DOHH2 (cell line): ENCODE results near the gene SPG7.
"Not testable (repeated sequence)": the region's sequence is repeated elsewhere in the genome, so short reads cannot be mapped to it uniquely, and the experiment has no call there.

ENCODE experiments used
- H3F3A ChIP-seq: fragments of 200-600 bp; sonication (generic), shearing (Covaris generic); 2 replicates; pipeline ENCODE4 v1.6.0; 2016; ENCODE audit warnings: antibody characterized with exemption, mild to moderate bottlenecking; ENCODE audit not compliant: control insufficient read depth, insufficient read depth
- H3K27ac ChIP-seq: fragments of 200-600 bp; sonication (generic); 2 replicates; pipeline ENCODE4 v1.5.1; 2014; ENCODE audit warnings: low read depth, mild to moderate bottlenecking, low read length, moderate library complexity
- H3K27me3 ChIP-seq: fragments of 200-600 bp; sonication (generic); 2 replicates; pipeline ENCODE4 v1.6.1; 2014; ENCODE audit warnings: mild to moderate bottlenecking, low read length, mixed read lengths; ENCODE audit not compliant: control insufficient read depth
- H3K36me3 ChIP-seq: fragments of 200-600 bp; sonication (generic); 2 replicates; pipeline ENCODE4 v1.6.1; 2014; ENCODE audit warnings: mild to moderate bottlenecking, low read length, moderate library complexity, mixed read lengths; ENCODE audit not compliant: control insufficient read depth
- H3K4me1 ChIP-seq: fragments of 200-600 bp; sonication (generic); 2 replicates; pipeline ENCODE4 v1.6.1; 2014; ENCODE audit warnings: mild to moderate bottlenecking, low read length, mixed read lengths; ENCODE audit not compliant: control insufficient read depth
- H3K4me2 ChIP-seq: fragments of 200-600 bp; sonication (generic); 2 replicates; pipeline ENCODE4 v1.6.0; 2014; ENCODE audit warnings: mild to moderate bottlenecking, low read length, moderate library complexity
- H3K4me3 ChIP-seq: fragments of 200-600 bp; sonication (generic); 2 replicates; pipeline ENCODE4 v1.5.1; 2014; ENCODE audit warnings: mild to moderate bottlenecking, low read length, mixed read lengths
- H3K79me2 ChIP-seq: fragments of 200-600 bp; sonication (generic); 2 replicates; pipeline ENCODE4 v1.6.1; 2014; ENCODE audit warnings: mild to moderate bottlenecking, low read length, mixed read lengths; ENCODE audit not compliant: control insufficient read depth
- H3K9me2 ChIP-seq: fragments of 200-600 bp; sonication (generic); replicated peaks from 2 replicates; pipeline ENCODE4 v1.6.1; 2014; ENCODE audit warnings: mild to moderate bottlenecking, low read length, mixed read lengths; ENCODE audit not compliant: control insufficient read depth
- H3K9me3 ChIP-seq: fragments of 200-600 bp; sonication (generic); 2 replicates; pipeline ENCODE4 v1.6.1; 2014; ENCODE audit warnings: antibody characterized with exemption, low read length, mixed read lengths; ENCODE audit not compliant: control insufficient read depth, insufficient read depth
- H4K20me1 ChIP-seq: fragments of 200-600 bp; sonication (generic); 2 replicates; pipeline ENCODE4 v1.6.0; 2014; ENCODE audit warnings: low read depth, mild to moderate bottlenecking, antibody characterized with exemption, low read length, moderate library complexity; ENCODE audit not compliant: control insufficient read depth, insufficient read depth
- CTCF ChIP-seq: fragments of 200-600 bp; sonication (generic); IDR thresholded peaks from one replicate; pipeline ENCODE4 v1.5.1; 2014; ENCODE audit warnings: antibody characterized with exemption, mild to moderate bottlenecking, low read depth, low read length; ENCODE audit not compliant: poor library complexity, severe bottlenecking
- EZH2phosphoT487 ChIP-seq: fragments of 200-600 bp; sonication (generic); IDR thresholded peaks from 2 replicates; pipeline ENCODE4 v1.6.1; 2017; ENCODE audit warnings: borderline replicate concordance, mild to moderate bottlenecking, antibody characterized with exemption, low read length, moderate library complexity, mixed read lengths

Gene SPG7

DNA sequence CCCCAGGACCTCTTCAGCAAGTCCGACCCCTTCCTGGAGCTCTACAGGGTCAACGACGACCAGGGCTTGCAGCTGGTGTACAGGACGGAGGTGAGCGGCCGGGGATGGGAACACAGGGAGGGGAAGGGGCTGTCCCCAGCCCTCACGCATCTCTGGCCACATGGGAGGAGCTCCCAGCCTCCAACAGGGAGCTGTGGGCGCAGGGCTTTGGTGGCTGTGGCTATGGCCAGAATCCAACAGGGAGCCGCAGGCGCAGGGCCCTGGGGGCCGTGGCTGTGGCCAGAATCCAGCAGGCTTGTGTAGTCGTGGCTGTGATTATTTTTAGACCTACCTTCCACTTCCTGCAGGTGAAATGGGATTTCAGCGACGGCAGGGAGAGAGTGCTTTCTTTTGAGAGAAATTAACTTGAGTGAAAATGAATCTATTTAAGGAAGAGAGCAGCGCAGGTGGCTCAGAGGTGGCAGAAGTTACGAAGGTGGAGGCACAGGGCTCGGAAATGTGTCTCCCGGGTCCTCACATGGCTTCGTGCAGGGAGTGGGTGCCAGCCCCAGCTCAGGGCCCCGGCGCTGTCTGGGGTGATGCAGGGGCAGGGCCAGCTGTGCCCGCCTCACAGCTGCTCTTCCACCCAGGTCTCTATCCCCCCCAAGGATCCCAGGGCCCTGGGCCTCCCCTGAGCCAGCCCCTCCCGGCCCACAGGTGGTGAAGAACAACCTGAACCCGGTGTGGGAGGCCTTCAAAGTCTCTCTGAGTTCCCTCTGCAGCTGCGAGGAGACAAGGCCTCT lies 76.8 kb downstream of the SPG7 start:
- H3K4me3 ChIP-seq: no peak overlapping the region
- no peaks in the 10 kb centered on the region for H3K9me2 ChIP-seq
- no peaks in the 10 kb centered on the region for H3K27me3 ChIP-seq
- H3K4me2 ChIP-seq: no peak overlapping the region
- no peaks in the 10 kb centered on the region for H3K79me2 ChIP-seq
- H3K36me3 ChIP-seq: no peaks in the 10 kb centered on the region
- H3K9me3 ChIP-seq: peaks cover 29% of the 10 kb centered on the region; the same call in 1 of the 2 replicates
- H3K4me1 ChIP-seq: no peaks in the 10 kb centered on the region
- no peak for TF ChIP-seq EZH2phosphoT487
- no peak for TF ChIP-seq CTCF
- no peaks in the 10 kb centered on the region for H4K20me1 ChIP-seq
- peaks cover 6% of the 10 kb centered on the region; the same call in 1 of the 2 replicates for H3F3A ChIP-seq
- H3K27ac ChIP-seq: no peak overlapping the region

DNA sequence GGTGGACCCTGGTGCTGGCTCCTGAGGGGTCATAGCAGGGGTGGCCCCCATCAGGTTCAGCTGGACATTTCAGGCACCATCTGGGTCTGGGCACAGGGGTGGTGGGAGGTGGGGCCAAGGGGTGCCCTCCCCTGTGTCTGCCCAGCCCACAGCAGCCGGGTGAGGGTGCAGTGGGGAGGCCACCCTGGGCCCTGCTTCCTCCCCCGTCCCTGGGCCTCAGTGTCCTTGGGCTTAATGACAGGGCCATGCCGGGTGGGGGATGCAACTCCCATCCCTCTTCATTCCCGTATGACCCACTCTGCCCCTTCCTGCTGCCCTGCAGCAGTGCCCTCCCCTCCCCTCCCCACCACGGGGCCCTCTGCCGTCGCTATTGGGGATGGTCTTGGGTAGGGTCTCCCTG lies 78.0 kb downstream of the SPG7 start:
- TF ChIP-seq EZH2phosphoT487: no peak
- no peak for TF ChIP-seq CTCF
- H3K36me3 ChIP-seq: no peaks in the 10 kb centered on the region
- H3F3A ChIP-seq: peaks cover 3% of the 10 kb centered on the region; the same call in 1 of the 2 replicates
- H3K9me3 ChIP-seq: peaks cover 21% of the 10 kb centered on the region; the same call in 1 of the 2 replicates
- no peaks in the 10 kb centered on the region for H3K27me3 ChIP-seq
- H3K4me3 ChIP-seq: no peak overlapping the region
- H3K79me2 ChIP-seq: no peaks in the 10 kb centered on the region
- no peak overlapping the region for H3K27ac ChIP-seq
- H3K9me2 ChIP-seq: no peaks in the 10 kb centered on the region
- no peaks in the 10 kb centered on the region for H3K4me1 ChIP-seq
- no peak overlapping the region for H3K4me2 ChIP-seq
- no peaks in the 10 kb centered on the region for H4K20me1 ChIP-seq

- TF ChIP-seq EZH2phosphoT487: no peak
- TF ChIP-seq CTCF: no peak
- no peaks in the 10 kb centered on the region for H3K79me2 ChIP-seq
- H4K20me1 ChIP-seq: no peaks in the 10 kb centered on the region
- peaks cover 3% of the 10 kb centered on the region; the same call in 1 of the 2 replicates for H3F3A ChIP-seq
- no peaks in the 10 kb centered on the region for H3K36me3 ChIP-seq
- peaks cover 19% of the 10 kb centered on the region; the same call in 1 of the 2 replicates for H3K9me3 ChIP-seq
- H3K27ac ChIP-seq: no peak overlapping the region
- H3K9me2 ChIP-seq: no peaks in the 10 kb centered on the region
- no peaks in the 10 kb centered on the region for H3K27me3 ChIP-seq
- H3K4me1 ChIP-seq: no peaks in the 10 kb centered on the region
- no peak overlapping the region for H3K4me2 ChIP-seq
- no peak overlapping the region for H3K4me3 ChIP-seq
Measured at GRCh38 chr16:89586853-89587252, 78.7 kb downstream of the SPG7 start.

- H3K4me1 ChIP-seq, H3K9me2 ChIP-seq, H3F3A ChIP-seq, H3K4me2 ChIP-seq, H3K4me3 ChIP-seq, H3K79me2 ChIP-seq, H3K27me3 ChIP-seq, H4K20me1 ChIP-seq, H3K27ac ChIP-seq, H3K36me3 ChIP-seq: not testable (repeated sequence)
- peaks cover 19% of the 10 kb centered on the region; the same call in 1 of the 2 replicates for H3K9me3 ChIP-seq
Measured at GRCh38 chr16:89587676-89588075, 79.5 kb downstream of the SPG7 start.
